WI38 (cell line): Measurements from ENCODE around the gene CCDC40.

ENCODE experiments used
- H3K4me3 ChIP-seq: 2 replicates; pipeline ENCODE4 v1.5.1; 2011; ENCODE audit warnings: low read depth, mild to moderate bottlenecking, control low read depth, low read length
- CTCF ChIP-seq: IDR thresholded peaks from 2 replicates; pipeline ENCODE4 v1.5.1; 2012; ENCODE audit warnings: low read depth, mild to moderate bottlenecking, control low read depth, low read length

The CCDC40 gene

GRCh38 chr17:80106176-80106575 lies 69.7 kb downstream of the CCDC40 start:
- no peak overlapping the region for H3K4me3 ChIP-seq
- TF ChIP-seq CTCF: no peak

GRCh38 chr17:80106751-80107150 lies 70.3 kb downstream of the CCDC40 start:
- no peak for TF ChIP-seq CTCF
- no peak overlapping the region for H3K4me3 ChIP-seq

GRCh38 chr17:80107231-80108021 lies 71.0 kb downstream of the CCDC40 start:
- no peak for TF ChIP-seq CTCF
- no peak overlapping the region for H3K4me3 ChIP-seq

GRCh38 chr17:80108036-80108971 lies 71.9 kb downstream of the CCDC40 start:
- H3K4me3 ChIP-seq: no peak overlapping the region
- TF ChIP-seq CTCF: no peak

- no peak for TF ChIP-seq CTCF
- no peak overlapping the region for H3K4me3 ChIP-seq
Measured at GRCh38 chr17:80109066-80109660, 72.7 kb downstream of the CCDC40 start.

GRCh38 chr17:80109713-80110446 lies 73.4 kb downstream of the CCDC40 start:
- TF ChIP-seq CTCF: no peak
- no peak overlapping the region for H3K4me3 ChIP-seq
